Stimulated activated naive CD8-positive, alpha-beta T cell treated with anti-CD3 and anti-CD28 coated beads, Interleukin-15, amount 100 ng/mL, for 72 hours (primary cell): ENCODE measurements around the gene MRTO4.
"Not testable (repeated sequence)": the region's sequence is repeated elsewhere in the genome, so short reads cannot be mapped to it uniquely, and the experiment has no call there.

ENCODE experiments used
- ATAC-seq: fragments of 150-1000 bp; cut with Tn5 transposase; 2 replicates; pipeline ENCODE4 v1.10.0; 2021; ENCODE audit warnings: mild to moderate bottlenecking, moderate library complexity
- DNase-seq, 2 donors: peaks; one replicate each; pipeline ENCODE4 v3.0.0; 2021 to 2022
- H3K27ac Mint-ChIP-seq, 2 donors: one replicate each; pipeline ENCODE4 v1.8.0; 2022; ENCODE audit warnings: mild to moderate bottlenecking in 2 of 2, mixed read lengths in 2 of 2, moderate library complexity in 2 of 2
- H3K27me3 Mint-ChIP-seq: one replicate; pipeline ENCODE4 v1.8.0; 2022; ENCODE audit warnings: mixed read lengths
- H3K4me1 Mint-ChIP-seq: one replicate; pipeline ENCODE4 v1.8.0; 2022; ENCODE audit warnings: mild to moderate bottlenecking, mixed read lengths
- H3K4me3 Mint-ChIP-seq, 2 donors: one replicate each; pipeline ENCODE4 v1.8.0; 2022; ENCODE audit warnings: mild to moderate bottlenecking in 2 of 2, mixed read lengths in 2 of 2, moderate library complexity in 1 of 2
- H3K9me3 Mint-ChIP-seq, 2 donors: one replicate each; pipeline ENCODE4 v1.8.0; 2022; ENCODE audit warnings: mixed read lengths in 2 of 2

Gene MRTO4

DNA sequence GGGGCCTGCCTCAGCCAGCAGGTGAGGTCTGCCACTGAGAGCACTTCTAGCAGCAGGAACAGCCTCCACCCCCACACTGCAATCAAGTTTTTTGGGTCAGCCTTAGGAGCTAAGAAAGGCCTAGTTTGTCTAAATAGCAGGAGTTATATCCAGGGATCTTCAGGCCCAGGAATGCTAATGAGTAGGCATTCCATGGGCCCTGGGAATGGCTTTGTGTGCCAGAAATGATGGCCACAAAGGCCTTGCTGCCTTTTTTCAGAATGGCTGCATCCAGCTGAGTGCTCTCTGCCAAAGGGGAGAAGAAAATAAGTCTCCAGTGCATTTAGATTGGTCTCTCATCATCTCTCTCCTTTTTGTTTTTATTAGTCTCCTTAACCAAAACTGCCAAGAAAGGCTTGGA, 2.8 kb downstream of the MRTO4 start:
- Mint-ChIP-seq H3K27me3 (no peaks in the 10 kb centered on the region), H3K4me1 (peaks cover 58% of the 10 kb centered on the region), H3K9me3 (no peaks in the 10 kb centered on the region), H3K4me3 (no peak overlapping the region), H3K27ac (peak overlapping the region; percentile 5 to 27)
- DNase-seq (no peak), ATAC-seq (no peak)

- Mint-ChIP-seq H3K27me3 (no peaks in the 10 kb centered on the region), H3K9me3 (no peaks in the 10 kb centered on the region), H3K4me3 (no peak overlapping the region), H3K4me1 (peaks cover 50% of the 10 kb centered on the region), H3K27ac (no peak overlapping the region)
- DNase-seq = no peak
- no peak for ATAC-seq
Observed at GRCh38 chr1:19255288-19255687, 3.7 kb downstream of the MRTO4 start.

- H3K27me3 Mint-ChIP-seq, DNase-seq, ATAC-seq, H3K4me3 Mint-ChIP-seq, H3K9me3 Mint-ChIP-seq: not testable (repeated sequence)
- Mint-ChIP-seq H3K4me1 (peaks cover 44% of the 10 kb centered on the region), H3K27ac (peak overlapping the region; percentile 57 to 76)
Observed at GRCh38 chr1:19256301-19256700, 4.7 kb downstream of the MRTO4 start.

DNA sequence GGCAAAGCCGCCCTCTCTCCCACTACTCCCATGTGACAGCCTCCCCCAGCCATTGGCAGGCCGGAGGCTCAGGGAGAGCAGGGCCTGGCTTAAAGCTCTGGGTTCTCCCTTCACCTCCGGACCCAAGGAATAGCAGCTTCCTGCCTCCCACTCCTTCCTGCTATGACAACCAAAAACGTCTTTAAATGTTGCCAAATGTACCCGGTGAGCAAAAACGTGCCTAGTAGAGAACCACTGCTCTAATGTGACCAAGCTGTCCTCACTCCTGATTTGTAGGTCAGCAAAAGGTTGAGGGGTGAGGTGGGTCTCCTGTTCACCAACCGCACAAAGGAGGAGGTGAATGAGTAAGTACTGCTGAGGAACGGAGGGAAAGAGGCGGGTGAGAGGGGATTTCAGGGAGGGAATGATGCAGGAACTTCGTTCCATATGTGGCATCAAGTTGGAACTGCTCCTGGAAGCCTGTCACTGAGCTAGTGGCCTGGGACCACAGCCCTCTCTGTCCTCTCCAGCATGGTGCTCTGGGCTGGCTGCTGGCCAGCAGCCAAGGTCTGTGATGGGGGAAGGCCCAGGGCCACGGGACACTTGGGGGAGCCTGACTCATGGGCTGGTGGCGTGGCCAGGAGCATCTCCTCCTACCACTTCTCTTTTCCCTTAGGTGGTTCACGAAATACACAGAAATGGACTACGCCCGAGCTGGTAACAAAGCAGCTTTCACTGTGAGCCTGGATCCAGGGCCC, 5.7 kb downstream of the MRTO4 start:
- Mint-ChIP-seq H3K4me3 (no peak overlapping the region), H3K27ac (peak overlapping the region; percentile 84 to 92), H3K4me1 (peaks cover 44% of the 10 kb centered on the region), H3K27me3 (no peaks in the 10 kb centered on the region), H3K9me3 (no peaks in the 10 kb centered on the region)
- ATAC-seq (peak; percentile 52), DNase-seq (no peak)

DNA sequence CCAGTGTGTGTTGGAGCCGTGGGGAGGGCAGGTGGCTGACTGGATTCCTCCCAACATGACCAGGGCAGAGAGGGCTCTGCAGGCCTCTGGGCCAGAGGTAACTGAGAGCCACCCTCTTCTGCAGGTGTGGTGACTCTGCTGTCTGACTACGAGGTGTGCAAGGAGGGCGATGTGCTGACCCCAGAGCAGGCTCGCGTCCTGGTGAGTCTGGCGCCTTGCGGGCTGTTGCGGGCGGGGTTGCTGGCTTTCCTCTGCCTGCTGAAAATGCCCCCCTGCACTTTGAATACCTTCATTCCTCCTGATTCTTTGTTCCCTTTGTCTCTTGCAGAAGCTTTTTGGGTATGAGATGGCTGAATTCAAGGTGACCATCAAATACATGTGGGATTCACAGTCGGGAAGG, 6.7 kb downstream of the MRTO4 start:
- H3K27ac Mint-ChIP-seq = peak overlapping the region in 1 of 2 donors; percentile 87
- no peak for ATAC-seq
- peaks cover 37% of the 10 kb centered on the region for H3K4me1 Mint-ChIP-seq
- H3K4me3 Mint-ChIP-seq = no peak overlapping the region
- no peaks in the 10 kb centered on the region for H3K9me3 Mint-ChIP-seq
- no peak for DNase-seq
- no peaks in the 10 kb centered on the region for H3K27me3 Mint-ChIP-seq

DNA sequence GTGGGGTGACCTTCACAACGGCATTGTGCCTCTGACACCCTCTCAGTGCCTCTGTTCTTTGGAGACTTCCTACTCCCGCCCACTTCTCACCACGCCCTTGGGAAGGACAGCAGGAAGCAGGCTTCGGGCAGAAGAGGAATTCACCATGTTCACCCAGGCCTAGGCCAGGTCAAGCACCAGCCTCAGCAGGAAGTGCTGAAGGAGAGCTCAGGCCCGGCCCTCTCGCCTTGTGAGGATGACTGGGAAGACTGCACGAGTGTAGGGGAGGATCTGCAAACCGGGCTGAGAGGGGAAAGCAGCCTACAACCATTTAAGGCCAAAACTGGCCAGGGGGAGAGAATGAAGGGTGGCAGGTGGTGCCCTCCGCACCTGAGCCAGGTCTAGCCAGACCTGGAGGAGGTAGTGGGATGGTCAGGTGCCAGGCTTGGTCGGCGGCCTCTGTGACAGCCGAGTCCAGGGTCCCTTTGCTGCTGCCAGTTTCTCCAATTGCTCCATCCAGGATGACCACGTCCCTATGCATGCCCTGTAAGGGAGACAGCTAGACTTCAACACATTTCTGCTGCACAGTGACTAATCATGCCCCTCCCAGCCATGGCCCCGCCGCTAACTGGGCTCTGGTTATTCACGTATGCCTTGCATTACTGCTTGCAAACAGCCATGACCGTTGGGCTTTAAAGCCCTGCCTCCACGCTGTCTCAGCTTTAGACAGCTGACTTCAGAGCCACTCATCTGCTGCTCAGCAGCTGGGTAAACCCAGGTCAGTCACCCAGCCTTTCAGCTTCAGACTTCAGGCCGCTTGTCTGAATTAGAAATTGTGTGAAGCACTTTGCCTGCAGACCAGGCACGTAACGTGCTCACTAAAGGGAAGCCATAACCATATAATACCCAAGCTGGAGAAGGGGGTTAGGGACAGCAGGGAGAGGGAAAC, 8.9 kb downstream of the MRTO4 start:
- Mint-ChIP-seq H3K27me3 (no peaks in the 10 kb centered on the region), H3K9me3 (no peaks in the 10 kb centered on the region), H3K27ac (peak overlapping the region in 1 of 2 donors; percentile 29), H3K4me3 (no peak overlapping the region), H3K4me1 (peaks cover 18% of the 10 kb centered on the region)
- ATAC-seq (no peak), DNase-seq (no peak)

- H3K27me3 Mint-ChIP-seq = no peaks in the 10 kb centered on the region
- DNase-seq = no peak
- ATAC-seq = no peak
- H3K4me3 Mint-ChIP-seq = no peak overlapping the region
- H3K9me3 Mint-ChIP-seq = no peaks in the 10 kb centered on the region
- peaks cover 8% of the 10 kb centered on the region for H3K4me1 Mint-ChIP-seq
- no peak overlapping the region for H3K27ac Mint-ChIP-seq
Observed at GRCh38 chr1:19262047-19262446, 10.4 kb downstream of the MRTO4 start.

GRCh38 chr1:19262744-19263143, 11.1 kb downstream of the MRTO4 start:
- peaks cover under 1% of the 10 kb centered on the region for H3K4me1 Mint-ChIP-seq
- H3K9me3 Mint-ChIP-seq = no peaks in the 10 kb centered on the region
- no peaks in the 10 kb centered on the region for H3K27me3 Mint-ChIP-seq
- ATAC-seq (no peak), DNase-seq (no peak)
- no peak overlapping the region for H3K4me3 Mint-ChIP-seq
- no peak overlapping the region for H3K27ac Mint-ChIP-seq

GRCh38 chr1:19268445-19268844, 16.8 kb downstream of the MRTO4 start:
- H3K4me1 Mint-ChIP-seq = peaks cover 4% of the 10 kb centered on the region

DNA sequence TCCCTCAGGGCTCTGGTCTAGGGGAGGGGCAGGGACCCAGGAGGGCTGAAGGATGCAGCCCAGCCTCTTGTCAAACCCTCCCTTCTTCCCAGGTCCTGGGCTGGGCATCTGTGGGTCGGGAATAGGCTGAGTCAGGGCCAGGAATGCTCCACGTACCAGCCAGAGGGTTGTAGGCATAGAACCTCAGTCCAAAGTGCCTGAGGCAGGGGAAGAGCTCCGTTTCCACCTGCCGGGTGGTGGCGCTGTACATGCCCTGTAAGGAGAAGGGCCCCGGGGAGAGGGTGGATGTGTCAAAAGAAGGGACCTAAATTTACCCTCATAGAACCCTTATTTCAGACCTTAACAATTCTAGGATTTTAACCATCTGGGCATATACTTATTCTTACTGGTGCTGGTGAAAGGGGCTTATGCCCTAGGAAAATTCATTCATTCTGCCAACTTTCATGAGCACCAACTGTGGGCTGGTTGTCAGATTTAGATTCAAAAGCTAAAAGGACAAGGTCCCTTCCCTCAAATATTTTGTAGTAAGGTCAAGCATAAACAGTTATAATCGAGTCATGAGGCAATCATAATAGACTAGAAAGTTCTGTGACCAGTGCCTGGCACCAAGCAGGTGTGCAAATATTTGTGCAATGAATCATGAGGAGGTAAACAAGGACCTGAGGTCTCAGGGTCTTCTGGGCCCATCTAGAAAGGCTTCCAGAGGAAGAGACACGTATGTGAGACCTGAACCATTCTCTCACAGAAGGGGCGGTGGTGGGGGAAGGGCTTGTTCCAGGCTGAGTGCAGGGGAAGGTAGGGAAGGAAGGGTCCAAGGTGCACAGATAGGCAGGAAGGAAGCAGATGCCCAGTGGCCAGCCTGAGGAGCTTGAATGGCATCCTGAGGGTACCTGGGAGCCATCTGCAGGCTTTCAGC, 18.1 kb downstream of the MRTO4 start:
- DNase-seq, H3K4me3 Mint-ChIP-seq, H3K4me1 Mint-ChIP-seq, H3K27ac Mint-ChIP-seq, ATAC-seq, H3K9me3 Mint-ChIP-seq: not testable (repeated sequence)
- H3K27me3 Mint-ChIP-seq = peaks cover 36% of the 10 kb centered on the region

More at GRCh38 chr1:19268445-19268844, 16.8 kb downstream of the MRTO4 start:
- peaks cover 0 to 4% of the 10 kb centered on the region in 2 donors for H3K9me3 Mint-ChIP-seq
- H3K27ac Mint-ChIP-seq = no peak overlapping the region
- no peak overlapping the region for H3K4me3 Mint-ChIP-seq
- no peak for DNase-seq
- ATAC-seq = no peak
- peaks cover 24% of the 10 kb centered on the region for H3K27me3 Mint-ChIP-seq

DNA sequence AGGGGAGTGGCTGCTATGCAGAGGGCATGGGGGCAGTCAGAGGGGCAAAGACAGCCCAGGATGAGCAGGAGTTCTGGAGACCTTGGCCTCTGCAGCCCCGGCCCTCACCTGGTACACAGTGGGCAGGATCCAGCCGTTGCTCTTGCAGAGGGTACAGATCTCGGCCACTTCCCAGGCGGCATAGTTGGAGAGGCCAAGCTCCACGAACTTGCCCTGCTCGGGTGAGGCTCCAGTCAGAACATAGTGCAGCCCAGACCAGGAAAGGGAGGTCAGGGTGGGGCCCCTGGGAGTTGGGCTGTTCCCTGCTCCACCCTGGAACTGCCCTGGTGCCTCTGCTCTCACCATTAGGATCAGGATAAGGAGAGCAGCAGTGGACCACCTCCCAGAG, 18.7 kb downstream of the MRTO4 start:
- not testable (repeated sequence) for H3K4me1 Mint-ChIP-seq, H3K9me3 Mint-ChIP-seq, ATAC-seq, H3K4me3 Mint-ChIP-seq, DNase-seq, H3K27ac Mint-ChIP-seq
- peaks cover 38% of the 10 kb centered on the region for H3K27me3 Mint-ChIP-seq

GRCh38 chr1:19272064-19272463, 20.5 kb downstream of the MRTO4 start:
- Mint-ChIP-seq H3K4me3 (no peak overlapping the region), H3K27ac (no peak overlapping the region), H3K4me1 (peaks cover 7% of the 10 kb centered on the region), H3K27me3 (peaks cover 38% of the 10 kb centered on the region), H3K9me3 (peaks cover 10 to 13% of the 10 kb centered on the region in 2 donors)
- no peak for DNase-seq
- no peak for ATAC-seq

- H3K4me3 Mint-ChIP-seq = peak overlapping the region in 1 of 2 donors; percentile 59
- peaks cover 38% of the 10 kb centered on the region for H3K27me3 Mint-ChIP-seq
- ATAC-seq (no peak), DNase-seq (no peak)
- no peak overlapping the region for H3K27ac Mint-ChIP-seq
- peaks cover 10 to 13% of the 10 kb centered on the region in 2 donors for H3K9me3 Mint-ChIP-seq
- peaks cover 7% of the 10 kb centered on the region for H3K4me1 Mint-ChIP-seq
Observed at GRCh38 chr1:19273106-19273843, 21.7 kb downstream of the MRTO4 start.

DNA sequence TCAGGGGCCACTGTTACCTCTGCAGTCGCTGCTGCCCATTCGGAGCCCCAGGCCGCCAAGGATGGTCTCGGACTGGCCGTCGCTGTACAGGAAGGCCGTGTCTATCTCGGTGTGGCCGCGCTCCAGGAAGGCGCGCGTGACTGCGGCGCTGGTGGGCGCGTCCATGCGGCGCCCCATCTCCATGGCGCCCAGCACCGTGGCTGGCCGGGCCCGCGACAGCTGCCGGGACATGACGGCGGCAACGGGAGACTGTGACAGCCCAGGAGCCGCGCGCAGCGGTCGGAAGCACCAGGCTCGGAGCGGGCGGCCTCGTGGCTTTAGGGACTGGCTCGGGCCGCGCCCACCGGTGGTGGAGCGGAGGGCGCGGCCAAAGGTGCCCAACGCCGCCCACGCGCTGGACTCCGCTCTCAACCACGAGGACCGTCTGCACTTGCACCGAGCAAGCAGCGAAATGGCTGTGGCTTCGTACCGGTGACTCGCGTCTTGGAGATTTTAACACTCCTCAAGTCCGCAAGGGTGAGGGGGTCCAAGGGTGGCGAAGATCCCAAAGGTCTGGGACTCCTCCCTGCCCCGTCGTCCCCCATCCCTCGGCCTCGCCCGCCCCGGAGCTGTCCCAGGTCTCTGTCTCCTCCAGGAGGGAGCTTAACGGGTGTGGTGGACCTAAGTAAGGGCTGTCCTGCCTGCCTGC, 22.4 kb downstream of the MRTO4 start:
- not testable (repeated sequence) for H3K4me1 Mint-ChIP-seq, H3K4me3 Mint-ChIP-seq, H3K27ac Mint-ChIP-seq, DNase-seq
- Mint-ChIP-seq H3K9me3 (peaks cover 10 to 13% of the 10 kb centered on the region in 2 donors), H3K27me3 (peaks cover 38% of the 10 kb centered on the region)
- ATAC-seq = peak; percentile 62
